GM19099 (cell line): ENCODE data around the gene STEAP2.
A peak's percentile ranks its signal among the peaks of the same experiment; 100 is the strongest.

Experiments
- POLR2A ChIP-seq: IDR thresholded peaks from 3 replicates; pipeline ENCODE4 v1.6.1; 2011; ENCODE audit warnings: low read depth; ENCODE audit not compliant: insufficient read length; ENCODE audit errors: extremely low read depth

Gene STEAP2

DNA sequence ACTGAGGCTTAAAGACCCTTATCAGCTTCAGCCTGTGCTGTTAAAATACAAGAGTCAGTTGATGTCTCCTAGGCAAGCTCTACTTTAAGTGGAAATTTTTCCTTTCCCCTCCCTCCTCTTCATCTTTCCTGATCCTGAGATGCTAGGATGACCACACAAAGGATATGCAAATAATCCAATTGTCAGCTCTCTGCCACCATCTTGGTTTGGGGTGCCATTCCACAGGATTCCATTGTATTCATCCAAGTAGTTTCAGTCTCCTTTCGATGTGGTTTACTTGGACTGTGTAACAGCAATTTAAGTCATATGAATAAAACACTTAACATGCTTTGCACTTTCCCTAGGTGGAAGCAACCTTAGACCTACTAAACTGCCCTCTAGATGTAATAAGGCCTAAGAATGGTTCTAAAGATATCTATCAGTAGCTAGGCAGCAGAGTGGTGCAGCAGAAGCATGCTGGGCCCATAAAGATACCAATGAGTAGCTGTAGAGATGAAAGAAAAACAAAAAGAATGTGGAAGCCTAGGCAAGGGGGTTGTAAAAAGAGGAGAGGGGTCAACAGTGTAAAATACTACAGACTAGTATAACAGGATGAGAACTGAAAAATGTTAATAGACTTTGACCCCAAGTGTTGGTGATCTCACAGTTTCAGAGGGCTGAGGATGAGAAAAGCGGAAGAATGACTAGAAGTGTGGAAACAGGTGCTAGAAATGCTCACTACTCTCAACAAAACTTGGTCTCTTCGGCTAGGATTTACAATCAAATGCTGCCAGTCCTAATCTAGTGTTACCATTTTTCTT, 31.0 kb downstream of the STEAP2 start:
- TF ChIP-seq POLR2A, result no peak

DNA sequence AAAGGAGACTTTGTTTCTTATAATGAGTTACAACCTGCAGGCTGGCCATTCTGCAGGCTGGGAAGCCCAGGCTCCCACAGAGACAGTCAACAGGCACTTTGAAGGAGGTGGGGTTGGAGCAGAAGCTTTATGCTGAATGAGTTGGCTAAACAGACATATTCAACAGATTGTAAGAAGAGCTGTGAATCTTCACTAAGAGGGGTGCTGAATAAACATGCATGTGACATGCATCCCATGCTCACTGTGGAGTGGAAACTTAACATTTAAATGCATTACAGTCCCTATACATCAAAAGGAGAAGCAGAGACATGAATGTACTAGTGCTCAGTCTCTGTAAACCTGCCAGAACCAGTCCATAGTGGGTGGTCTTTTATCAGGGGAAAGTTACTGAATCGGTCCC, 32.0 kb downstream of the STEAP2 start:
- TF ChIP-seq POLR2A, result no peak

DNA sequence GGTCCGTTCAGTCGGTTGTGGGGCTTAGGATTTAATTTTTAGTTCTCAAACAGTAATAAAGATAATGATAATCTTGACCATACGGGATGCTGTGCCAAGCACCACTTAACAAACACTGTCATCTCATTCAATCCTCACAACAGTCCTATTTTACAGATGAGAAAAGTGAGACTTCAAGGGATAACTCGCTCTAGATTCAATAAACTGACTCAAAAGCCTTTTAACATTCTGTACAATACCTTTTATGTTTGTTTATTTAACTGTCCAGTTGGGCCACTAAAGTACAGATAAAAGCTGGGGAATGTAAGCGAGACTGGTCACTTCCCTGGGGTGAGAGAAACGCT, 33.0 kb downstream of the STEAP2 start:
- TF ChIP-seq POLR2A, result no peak

DNA sequence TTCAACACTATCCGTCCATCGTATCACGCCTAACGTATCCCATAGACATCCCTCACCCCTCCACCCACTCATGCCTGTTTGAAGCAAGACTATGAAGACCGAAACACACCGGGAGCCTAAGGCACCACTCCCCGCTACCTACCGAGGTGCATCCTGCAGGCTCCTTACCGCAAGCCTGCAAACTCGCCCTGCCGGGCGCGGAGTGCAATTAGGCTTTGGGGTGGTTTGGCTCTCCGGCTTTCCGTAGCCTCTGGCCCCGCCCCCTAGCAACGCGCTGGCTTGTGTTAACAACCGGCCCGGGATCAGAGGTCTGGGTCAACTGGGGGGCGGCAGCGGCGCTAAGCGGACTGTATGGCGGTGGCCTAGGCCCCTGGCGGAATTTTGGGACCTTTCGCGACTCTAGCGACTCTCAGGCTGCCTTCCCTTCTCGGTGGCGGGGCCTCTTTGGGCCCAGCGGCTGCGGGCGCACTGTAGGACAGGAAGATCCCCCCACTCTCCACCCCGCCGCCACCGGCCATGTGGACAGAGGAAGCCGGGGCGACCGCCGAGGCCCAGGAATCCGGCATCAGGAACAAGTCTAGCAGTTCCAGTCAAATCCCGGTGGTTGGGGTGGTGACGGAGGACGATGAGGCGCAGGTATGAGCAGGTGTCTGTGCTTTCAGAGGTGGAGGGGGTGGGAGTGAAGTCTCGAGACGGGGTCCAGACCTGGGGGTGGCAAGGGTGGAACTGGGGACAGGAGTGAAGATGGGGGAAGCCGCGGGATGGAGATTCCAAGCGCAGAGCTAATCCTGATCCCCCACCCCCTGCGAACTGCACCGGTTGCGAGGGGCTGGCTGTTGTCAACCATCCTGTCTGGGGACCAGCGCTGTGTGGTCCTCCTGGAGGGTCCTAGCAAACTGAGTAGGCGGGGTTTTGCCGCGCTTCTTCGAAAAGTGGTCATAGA, 33.6 kb downstream of the STEAP2 start, which contains the start of gene CFAP69:
CFAP69 (plus strand) TSS at position 266 of the 943 bp plus-strand sequence; CDS start at position 517, 251 bp downstream.
- TF ChIP-seq POLR2A, result peak; percentile 62

DNA sequence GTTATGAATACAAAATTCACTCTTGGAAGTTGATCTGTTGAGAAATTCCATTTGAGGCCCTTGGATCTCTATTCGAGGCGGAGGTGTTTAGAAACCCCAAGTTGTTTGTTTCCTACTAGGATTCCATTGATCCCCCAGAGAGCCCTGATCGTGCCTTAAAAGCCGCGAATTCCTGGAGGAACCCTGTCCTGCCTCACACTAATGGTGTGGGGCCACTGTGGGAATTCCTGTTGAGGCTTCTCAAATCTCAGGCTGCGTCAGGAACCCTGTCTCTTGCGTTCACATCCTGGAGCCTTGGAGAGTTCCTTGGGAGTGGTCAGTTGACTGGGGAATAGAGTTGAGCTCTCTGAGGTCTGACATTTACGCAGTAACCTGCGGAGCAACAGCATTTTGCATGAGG, 34.6 kb downstream of the STEAP2 start:
- no peak for TF ChIP-seq POLR2A

DNA sequence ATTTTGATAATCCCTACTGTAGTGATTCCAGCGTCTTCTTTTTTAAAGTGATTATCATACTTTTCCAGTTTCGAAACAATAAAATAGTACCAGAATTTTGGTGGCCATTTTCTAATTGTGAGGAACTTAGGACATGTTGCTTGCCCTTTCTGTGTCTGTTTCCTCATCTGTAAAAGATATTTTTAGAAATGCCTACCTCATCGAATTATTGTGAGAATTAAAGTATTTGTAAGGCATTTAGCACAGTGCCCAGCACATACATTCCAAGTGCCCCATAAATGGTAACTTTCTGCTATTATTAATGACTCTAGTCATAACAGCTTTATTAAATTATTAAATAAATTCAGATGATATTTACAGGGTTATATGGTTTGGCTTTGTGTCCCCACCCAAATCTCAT, 37.2 kb downstream of the STEAP2 start:
- TF ChIP-seq POLR2A, result no peak

DNA sequence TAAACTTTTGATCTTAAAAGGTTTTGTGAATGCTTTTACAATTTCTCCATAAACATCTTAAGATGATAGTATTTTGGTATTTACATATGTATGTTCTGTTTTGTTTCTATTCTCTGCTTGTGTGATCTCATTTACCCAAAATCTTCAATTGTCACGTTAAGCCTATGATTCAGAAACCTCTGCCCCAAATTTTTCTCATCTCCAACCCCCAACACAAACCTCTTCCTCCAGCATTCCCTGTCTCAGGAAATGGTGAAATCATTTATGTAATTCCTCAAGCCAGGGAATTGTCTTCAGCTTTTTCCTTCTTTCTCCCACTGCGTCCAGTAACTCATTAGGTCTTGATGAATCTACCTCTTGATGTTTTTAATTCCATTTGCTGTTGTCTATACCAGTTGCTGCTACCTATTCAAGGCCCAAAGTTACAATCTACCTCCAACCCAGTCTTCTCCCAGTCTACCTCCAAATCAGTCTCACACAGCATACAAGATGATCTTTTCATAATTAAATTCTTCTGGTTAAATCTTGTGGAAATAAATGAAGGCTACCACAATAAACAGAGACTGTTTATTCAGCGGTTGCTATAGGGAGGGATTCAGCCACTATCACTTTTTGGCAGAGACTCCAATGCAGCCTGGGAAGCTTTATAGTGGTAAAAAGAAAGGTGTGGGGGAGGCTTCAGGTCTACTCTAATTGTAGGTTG, 39.2 kb downstream of the STEAP2 start:
- no peak for TF ChIP-seq POLR2A

DNA sequence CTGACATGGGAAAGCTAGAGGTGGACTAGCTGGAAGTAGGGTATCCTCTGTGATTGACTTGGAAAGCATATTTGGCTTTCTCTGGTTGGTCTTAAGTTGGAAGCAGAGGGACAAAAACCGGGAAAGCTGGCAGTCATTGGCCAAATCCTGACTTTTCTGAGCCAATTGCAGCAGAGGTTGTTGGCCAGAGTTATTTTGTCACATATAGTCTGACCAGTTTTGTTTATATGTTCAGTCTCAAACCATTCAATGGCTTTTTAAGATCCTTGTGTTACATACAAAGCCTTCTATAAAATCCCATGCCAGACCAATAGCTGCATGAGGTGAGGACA, 39.7 kb downstream of the STEAP2 start:
- TF ChIP-seq POLR2A, result no peak

DNA sequence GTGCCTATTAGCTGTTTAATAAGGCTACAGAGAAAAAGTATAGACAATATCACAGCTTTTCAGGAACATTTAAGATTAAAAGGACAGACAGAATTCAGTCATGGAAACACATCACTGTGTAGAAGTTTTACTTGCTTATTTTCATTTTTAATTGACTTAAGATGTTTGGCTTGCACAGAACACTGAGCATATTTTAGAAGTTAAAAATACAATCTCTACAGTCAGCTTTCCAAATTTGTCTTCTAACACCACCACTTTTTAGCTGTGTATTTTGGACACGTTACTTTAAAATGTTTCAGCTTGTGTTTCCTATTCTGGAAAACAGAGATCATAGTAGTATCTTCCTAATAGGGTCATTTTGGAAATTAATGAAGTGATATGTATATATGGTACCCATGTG, 45.2 kb downstream of the STEAP2 start:
- TF ChIP-seq POLR2A, result no peak

DNA sequence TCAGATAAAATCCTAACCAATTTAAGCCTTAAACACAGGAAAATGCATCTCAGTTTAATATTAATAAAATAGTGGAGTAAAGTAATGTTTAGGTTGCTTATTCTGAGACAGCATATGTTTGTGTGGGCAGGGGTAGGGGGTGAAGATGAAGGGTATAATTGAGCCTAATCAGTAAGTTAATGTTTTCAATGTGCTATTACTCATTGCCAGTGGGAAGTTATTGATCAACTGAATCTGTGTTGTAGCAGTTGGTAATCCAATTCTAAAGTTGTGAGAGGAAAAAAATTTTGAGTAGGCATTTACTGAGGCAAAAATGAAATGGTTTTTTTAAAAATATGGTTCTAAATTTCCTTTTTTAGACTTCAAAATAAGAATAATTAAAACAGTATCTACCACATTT, 49.9 kb downstream of the STEAP2 start:
- no peak for TF ChIP-seq POLR2A

DNA sequence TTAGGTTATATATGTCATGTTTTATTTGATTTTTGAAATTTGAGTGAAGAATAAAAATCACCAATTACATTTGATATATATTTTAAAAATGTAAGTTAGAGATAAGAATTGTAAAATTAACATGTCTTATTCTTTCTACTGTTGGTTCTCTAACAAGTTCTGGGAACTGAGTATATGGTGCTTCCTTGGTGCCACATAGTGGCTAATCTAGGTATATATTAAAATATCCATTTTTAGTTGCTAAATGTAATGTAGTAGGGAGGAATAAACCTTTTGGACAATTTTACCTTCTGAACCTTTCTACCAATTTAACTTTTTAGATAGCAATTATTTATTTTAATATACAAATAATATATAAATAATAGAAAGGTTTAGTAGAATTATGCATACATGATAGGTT, 50.9 kb downstream of the STEAP2 start:
- TF ChIP-seq POLR2A, result no peak

DNA sequence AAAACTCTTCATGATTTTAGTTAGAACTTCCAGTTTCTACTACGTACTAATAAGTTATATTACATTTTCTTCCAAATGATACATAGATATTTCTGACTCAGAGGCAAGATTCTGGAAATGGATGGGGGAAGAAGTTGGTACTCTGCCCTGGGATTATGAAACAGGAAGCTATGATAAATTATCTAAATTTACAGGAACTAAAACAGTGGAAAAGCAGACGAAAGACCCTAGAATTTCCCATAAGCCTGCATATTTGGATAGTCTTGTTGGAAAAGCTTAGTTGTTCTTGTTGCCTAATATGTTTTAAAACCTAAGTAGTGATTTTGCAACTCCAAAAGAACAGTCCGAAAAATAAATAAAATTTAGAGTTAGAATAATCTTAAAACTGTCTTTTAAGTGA, 55.3 kb downstream of the STEAP2 start:
- no peak for TF ChIP-seq POLR2A

DNA sequence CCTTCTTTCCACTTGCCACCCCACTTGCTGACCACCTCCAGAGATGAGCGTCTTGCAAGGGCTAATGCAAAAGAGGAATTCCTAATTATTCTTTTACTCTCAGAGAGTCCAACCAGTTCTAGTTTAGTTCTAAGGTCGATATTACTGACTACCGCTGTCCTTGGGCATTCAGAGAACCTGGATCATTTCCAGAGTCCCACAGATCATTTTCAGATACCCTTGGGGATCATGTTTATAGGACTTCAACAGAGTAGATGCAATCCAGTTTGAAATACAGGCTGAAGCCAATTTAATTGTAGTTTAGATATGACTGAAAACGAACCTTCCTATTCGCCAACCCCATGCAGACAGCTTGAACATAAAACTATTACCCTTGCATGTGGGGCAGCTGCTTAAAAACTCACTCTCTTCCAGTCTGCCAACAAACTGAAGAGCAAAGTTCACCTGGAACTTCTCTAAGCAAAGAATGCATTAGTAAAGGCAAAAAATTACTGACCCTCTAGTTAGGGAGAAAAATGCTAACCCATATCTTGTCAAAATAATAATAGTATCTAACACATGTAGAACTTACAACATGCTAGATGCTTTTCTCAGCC, 55.8 kb downstream of the STEAP2 start:
- no peak for TF ChIP-seq POLR2A

DNA sequence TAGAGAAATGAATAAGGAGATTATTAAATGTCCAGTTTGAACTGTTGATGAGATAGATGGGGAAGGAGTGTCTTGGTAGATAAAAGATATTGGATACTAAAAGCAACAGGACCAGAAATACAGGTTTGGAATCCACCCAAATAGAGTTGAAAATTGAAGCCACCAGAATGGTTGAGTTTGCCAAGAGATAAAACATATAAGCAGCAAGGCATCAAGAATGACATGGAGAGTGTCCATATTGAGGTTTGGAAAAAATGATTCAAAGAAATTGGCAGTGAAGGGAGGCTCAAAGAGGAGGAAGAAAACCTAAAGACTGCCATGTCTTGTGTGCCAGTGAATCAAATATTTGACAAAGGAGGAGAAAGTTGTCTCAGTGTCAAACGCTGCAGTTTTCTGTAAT, 57.6 kb downstream of the STEAP2 start:
- TF ChIP-seq POLR2A, result no peak

DNA sequence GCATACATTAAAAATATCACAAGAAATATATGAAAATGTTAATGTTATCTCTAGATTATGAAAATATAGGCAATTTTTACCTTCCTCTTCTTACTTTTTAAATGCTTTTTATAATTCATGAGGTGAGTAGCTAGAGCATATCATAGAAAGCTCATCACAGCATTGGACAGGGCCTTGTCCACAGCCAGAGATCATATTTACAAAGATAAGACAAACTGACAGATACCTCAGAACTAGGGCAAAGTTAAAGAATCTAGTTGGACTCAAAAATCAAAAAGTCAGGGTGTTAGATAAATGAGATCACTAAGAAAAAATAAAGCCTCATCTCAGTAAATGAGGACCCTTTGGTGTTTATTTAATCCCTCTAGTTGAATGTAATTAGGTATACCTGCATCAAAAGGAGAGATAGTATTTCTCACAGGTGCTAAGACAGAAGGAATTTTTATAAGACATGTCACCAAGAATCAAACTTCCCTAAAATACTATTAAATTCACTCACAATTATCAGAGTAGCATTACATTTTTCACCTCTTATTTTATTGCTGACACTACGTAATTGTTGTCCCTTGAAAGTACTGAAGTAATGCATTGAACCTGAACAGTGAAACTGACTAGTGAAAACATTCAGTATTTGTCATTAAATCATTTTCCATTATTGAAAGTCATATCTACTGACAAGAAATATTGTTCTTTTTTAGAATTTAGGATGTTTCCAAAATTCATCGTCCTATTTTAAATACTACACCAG, 59.1 kb downstream of the STEAP2 start:
- no peak for TF ChIP-seq POLR2A

DNA sequence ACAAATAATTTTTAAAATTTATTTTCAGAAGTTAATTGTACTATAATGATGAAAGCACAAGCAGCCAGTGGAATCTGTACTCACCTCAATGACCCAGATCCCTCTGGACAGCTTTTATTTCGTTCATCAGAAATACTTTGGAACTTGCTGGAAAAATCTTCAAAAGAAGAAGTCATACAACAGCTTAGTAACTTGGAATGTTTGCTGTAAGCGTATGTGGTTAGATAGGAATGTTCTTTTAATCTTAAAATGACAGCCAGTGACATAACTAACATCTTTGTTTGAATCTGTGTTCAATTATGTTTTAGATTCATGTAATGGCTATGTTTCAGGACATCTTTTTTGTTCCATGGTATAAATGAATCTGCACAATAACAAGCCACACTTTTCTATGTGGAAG, 60.2 kb downstream of the STEAP2 start:
- no peak for TF ChIP-seq POLR2A
